ENCODE data around the gene BRWD1.

GRCh38 chr21:39183272-39184049 lies 130.0 kb downstream of the BRWD1 start, which contains the start of gene PSMG1:
- TF ChIP-seq ATOH8 (CRISPR knock-in tag; IDR thresholded peaks at IDR 0.05; ENCODE audit: low read depth) (no peak), ESRRA (IDR thresholded peaks at IDR 0.05; ENCODE audit: borderline replicate concordance, low read length) (no peak), ZFP36 (IDR thresholded peaks at IDR 0.05; ENCODE audit: borderline replicate concordance, partially characterized antibody) (no peak), USF2 (IDR thresholded peaks at IDR 0.05) (peak; percentile 24; the same call in 1 of the 2 replicates), CTCF (IDR thresholded peaks at IDR 0.05) (no peak), SREBF2 (IDR thresholded peaks at IDR 0.05) (no peak), KDM1A (IDR thresholded peaks at IDR 0.05; ENCODE audit: low read depth) (no peak), POLR2A (IDR thresholded peaks at IDR 0.05; ENCODE audit: low read length) (peak; percentile 93), JUN (IDR thresholded peaks at IDR 0.05) (peak in 1 of 2 experiments; percentile 56; a peak in 1 of 5 replicates), FOSL2 (IDR thresholded peaks at IDR 0.05) (no peak), FOSL2 (CRISPR knock-in tag; IDR thresholded peaks at IDR 0.05) (no peak)

Measured in A549 (cell line).